Dendritic cell treated with granulocyte-macrophage colony-stimulating factor and Interleukin-4, amounts not matched to agents 40 ng/mL and 50 ng/mL, for 4 days (primary cell): Measurements from ENCODE around the gene ARHGEF7.
A peak's percentile ranks its signal among the peaks of the same experiment; 100 is the strongest.

Experiments
- H3K27ac Mint-ChIP-seq: one replicate; pipeline ENCODE4 v1.8.0; 2022; ENCODE audit warnings: mild to moderate bottlenecking, mixed read lengths
- H3K27me3 Mint-ChIP-seq: one replicate; pipeline ENCODE4 v1.8.0; 2022; ENCODE audit warnings: mild to moderate bottlenecking, mixed read lengths
- H3K36me3 Mint-ChIP-seq: one replicate; pipeline ENCODE4 v1.8.0; 2022; ENCODE audit warnings: low read depth, mixed read lengths
- H3K4me1 Mint-ChIP-seq: one replicate; pipeline ENCODE4 v1.8.0; 2022; ENCODE audit warnings: low read depth, mixed read lengths
- H3K4me3 Mint-ChIP-seq: one replicate; pipeline ENCODE4 v1.8.0; 2022; ENCODE audit warnings: mild to moderate bottlenecking, moderate library complexity, mixed read lengths
- H3K9me3 Mint-ChIP-seq: one replicate; pipeline ENCODE4 v1.8.0; 2022; ENCODE audit warnings: mixed read lengths
- intact Hi-C: fragments of 100-400 bp; cut with micrococcal nuclease; formaldehyde crosslinking; loops from one replicate; pipeline ENCODE4 v1.15.0; 2022

The ARHGEF7 gene

DNA sequence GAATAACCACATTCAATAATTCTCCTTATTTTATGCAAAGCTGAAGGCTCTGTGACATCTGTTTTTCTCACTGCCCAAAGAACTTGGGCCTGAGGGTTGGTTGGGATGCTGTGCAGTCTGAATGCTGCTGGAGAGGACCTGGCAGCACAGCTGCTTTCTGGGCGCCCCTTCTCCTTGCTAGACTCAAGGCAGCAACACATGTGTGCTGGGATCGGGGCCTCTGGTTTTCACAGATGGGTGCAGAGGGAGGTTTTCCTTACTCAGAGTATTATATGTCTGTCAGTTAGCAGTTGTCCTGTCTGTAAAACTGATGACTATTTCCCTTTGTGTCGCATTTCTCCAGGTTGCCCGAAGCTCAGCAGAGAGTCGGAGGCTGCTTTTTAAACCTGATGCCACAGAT, 152.1 kb downstream of the ARHGEF7 start:
- intact Hi-C loops, result no loop called here
- H3K27me3 Mint-ChIP-seq, result no peaks in the 10 kb centered on the region
- H3K27ac Mint-ChIP-seq, result no peak overlapping the region
- H3K4me1 Mint-ChIP-seq, result no peaks in the 10 kb centered on the region
- no peaks in the 10 kb centered on the region for H3K9me3 Mint-ChIP-seq
- peaks cover 77% of the 10 kb centered on the region for H3K36me3 Mint-ChIP-seq
- no peak overlapping the region for H3K4me3 Mint-ChIP-seq

DNA sequence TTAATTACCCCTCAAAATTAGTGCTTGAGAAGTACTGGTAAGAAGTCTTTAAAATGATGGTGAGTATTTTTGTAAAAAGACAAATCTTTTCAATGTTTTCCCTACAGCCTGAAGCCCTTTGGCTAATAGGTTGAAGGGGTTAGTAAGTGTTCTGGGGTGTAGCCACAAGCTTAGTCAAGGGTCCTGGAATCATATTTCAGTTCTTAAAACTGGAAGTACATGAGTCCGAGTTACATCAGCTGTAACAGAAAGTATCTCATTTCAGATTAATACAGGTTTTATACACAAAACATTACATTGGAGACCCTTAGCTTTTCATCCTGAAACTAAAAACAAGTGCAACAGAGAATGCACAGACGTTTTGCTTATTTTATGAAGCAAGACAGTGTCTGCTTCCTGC, 152.7 kb downstream of the ARHGEF7 start:
- Mint-ChIP-seq H3K4me1 (no peaks in the 10 kb centered on the region), H3K36me3 (peaks cover 83% of the 10 kb centered on the region), H3K27me3 (no peaks in the 10 kb centered on the region), H3K9me3 (no peaks in the 10 kb centered on the region), H3K4me3 (no peak overlapping the region), H3K27ac (no peak overlapping the region)
- intact Hi-C loops, result no loop called here

DNA sequence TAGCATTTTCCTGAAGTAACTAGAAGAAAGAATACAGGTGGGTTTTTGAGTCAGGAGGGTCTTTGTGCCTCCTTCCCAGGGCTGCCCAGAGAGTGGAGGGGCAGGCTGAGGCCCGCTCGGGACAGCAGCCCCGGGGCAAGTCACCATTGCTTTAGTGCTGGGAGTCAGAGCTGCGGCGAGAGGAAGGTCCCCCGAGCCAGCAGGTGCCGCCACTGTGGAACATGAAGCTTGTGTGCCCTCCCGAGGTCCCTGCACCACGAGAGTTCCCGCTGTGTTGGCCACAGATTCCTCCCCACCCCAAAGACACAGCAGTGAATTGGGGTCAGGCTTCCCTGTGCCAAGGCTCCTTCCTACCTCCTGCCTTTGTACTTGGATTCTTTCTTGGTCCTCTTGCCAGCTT, 154.4 kb downstream of the ARHGEF7 start:
- Mint-ChIP-seq H3K27ac (no peak overlapping the region), H3K27me3 (no peaks in the 10 kb centered on the region), H3K4me3 (no peak overlapping the region)

DNA sequence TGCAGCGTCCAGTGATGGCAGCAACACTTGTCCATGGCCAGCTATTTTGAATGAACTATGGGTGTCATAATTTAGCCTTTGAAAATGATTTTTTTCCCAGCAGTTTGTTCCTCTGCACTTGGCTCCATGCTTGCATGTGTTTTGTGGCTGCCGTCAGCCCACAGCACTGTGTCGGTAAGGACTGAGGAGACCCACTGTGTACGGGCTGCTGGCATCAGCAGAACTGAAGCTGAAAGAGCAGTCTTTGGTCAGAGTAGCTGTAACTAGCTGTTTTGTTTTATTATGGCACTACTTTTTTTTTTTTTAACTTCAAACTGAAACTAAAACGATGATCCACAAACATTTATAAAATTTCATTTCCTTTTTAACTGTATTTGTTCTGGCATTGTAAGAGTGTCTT, 155.0 kb downstream of the ARHGEF7 start:
- Mint-ChIP-seq H3K4me1 (no peaks in the 10 kb centered on the region), H3K27ac (no peak overlapping the region), H3K4me3 (no peak overlapping the region), H3K9me3 (no peaks in the 10 kb centered on the region), H3K27me3 (no peaks in the 10 kb centered on the region), H3K36me3 (peaks cover 97% of the 10 kb centered on the region)
- intact Hi-C loops, result no loop called here

More for the DNA sequence above, 154.4 kb downstream of the ARHGEF7 start:
- Mint-ChIP-seq H3K4me1 (no peaks in the 10 kb centered on the region), H3K9me3 (no peaks in the 10 kb centered on the region), H3K36me3 (peaks cover 97% of the 10 kb centered on the region)
- intact Hi-C loops, result no loop called here

DNA sequence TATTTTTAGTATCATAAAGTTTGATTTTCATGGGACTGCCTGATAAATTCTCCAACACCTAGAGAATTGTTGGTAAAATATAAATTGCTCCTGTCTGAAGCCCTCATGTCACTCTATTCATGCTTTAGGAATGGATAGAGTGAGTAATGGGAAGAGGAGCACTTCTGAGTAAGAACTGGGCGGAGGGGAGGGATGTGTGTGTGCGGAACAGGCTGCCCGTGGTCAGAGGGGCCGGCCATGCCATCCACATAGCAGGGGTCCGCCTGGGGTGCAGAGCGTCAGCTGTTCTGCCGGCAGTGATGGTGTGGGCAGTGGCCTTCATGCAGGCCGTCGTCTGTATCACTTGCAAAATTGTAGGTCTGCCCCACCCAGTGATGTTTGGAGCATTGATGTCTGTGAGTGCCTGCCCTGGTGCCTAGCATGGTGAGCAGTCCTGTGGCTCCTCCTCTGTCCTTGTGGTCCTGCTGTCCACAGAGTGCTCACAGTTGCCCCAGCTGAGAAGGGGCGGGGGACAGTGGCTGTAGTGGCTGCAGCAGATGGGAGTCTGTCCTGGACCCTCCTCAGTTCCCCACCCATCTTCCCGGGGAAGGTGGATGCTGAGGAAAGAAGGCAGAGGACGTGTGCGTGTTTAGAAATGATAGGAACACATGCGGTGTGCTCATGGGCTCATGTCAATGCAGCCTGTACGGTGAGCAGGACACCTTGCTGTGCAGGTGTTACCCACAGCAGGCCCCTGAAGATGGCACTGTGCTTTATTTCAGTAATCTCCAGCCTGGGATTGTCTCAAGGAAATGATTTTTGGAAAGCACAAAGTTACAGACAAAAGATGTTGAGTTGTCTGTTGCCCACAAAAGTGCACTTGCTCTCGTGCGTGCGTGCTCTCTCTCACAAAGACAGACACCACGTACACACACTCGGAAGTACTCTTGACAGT, 155.9 kb downstream of the ARHGEF7 start:
- no peaks in the 10 kb centered on the region for H3K9me3 Mint-ChIP-seq
- intact Hi-C loops, result no loop called here
- no peaks in the 10 kb centered on the region for H3K4me1 Mint-ChIP-seq
- H3K36me3 Mint-ChIP-seq, result peaks cover 97% of the 10 kb centered on the region
- no peak overlapping the region for H3K27ac Mint-ChIP-seq
- H3K27me3 Mint-ChIP-seq, result no peaks in the 10 kb centered on the region
- H3K4me3 Mint-ChIP-seq, result no peak overlapping the region

DNA sequence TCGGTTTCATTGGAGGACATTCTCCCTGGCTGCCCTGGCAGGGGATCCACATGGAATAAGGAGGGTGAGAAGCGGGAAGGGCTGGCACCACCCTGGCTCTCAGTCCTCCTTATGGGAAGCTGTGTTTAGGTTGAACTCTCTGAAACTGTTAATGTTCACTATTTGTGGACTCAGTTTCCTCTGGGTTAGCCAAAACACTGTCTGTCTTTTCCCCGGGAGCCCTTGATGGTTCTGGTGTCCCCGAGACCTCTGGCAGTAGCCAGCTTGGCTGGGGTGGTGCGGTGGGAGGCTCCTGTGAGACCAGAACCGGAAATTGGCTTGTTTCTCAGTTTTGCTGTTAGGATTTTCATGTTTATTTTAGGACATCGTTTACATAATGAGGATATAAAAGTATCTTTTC, 157.0 kb downstream of the ARHGEF7 start:
- intact Hi-C loops, result no loop called here
- H3K27me3 Mint-ChIP-seq, result no peaks in the 10 kb centered on the region
- H3K4me3 Mint-ChIP-seq, result no peak overlapping the region
- H3K4me1 Mint-ChIP-seq, result no peaks in the 10 kb centered on the region
- no peak overlapping the region for H3K27ac Mint-ChIP-seq
- no peaks in the 10 kb centered on the region for H3K9me3 Mint-ChIP-seq
- H3K36me3 Mint-ChIP-seq, result peaks cover 97% of the 10 kb centered on the region

DNA sequence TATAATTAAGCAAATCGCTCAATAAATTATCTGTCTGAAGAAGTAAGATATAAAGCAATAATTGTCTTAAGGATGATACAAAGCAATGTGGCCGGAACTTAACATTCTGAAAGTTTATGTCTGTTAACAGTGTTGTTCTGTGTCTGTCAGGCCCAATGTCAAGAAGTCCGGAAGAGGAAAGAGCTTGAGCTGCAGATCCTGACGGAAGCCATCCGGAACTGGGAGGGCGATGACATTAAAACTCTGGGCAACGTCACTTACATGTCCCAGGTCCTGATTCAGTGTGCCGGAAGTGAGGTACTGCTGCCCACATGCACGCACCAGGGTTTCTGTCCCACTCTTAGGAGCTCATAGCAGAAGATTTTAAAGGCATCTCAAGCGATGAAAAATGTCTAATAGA, 160.3 kb downstream of the ARHGEF7 start:
- H3K4me1 Mint-ChIP-seq, result no peaks in the 10 kb centered on the region
- no peak overlapping the region for H3K27ac Mint-ChIP-seq
- H3K4me3 Mint-ChIP-seq, result no peak overlapping the region
- no peaks in the 10 kb centered on the region for H3K27me3 Mint-ChIP-seq
- intact Hi-C loops, result no loop called here
- H3K9me3 Mint-ChIP-seq, result no peaks in the 10 kb centered on the region
- H3K36me3 Mint-ChIP-seq, result peaks cover 100% of the 10 kb centered on the region

DNA sequence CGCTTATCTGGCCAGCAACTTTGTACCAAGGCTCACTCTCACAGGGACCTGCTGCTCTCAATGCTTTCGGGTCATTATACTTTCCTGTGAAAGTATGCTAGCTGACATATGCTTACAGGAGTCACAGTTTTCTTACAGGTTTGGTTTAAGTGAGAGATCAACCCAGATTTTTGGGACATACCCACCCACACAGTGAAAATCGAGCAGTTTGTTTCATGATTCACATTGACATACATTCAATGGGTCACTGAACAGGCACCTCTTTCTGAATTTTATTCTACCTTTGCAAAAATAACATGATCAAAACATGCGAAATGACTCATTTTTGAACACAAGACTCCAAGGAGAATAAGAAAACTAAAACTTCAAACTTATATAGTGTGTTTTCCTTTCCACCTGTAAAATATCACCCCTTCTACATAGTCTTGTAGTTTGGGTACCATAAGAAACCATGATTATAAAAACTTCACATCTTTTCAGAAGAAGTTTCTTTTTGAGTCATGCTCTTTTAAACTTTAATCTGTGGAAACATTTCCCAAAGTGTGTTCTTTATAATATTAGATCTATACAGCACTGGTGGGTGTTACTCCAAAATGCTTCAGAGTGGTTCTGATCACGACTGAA, 161.0 kb downstream of the ARHGEF7 start:
- Mint-ChIP-seq H3K36me3 (peaks cover 100% of the 10 kb centered on the region), H3K9me3 (no peaks in the 10 kb centered on the region), H3K4me1 (peaks cover under 1% of the 10 kb centered on the region), H3K27me3 (no peaks in the 10 kb centered on the region), H3K4me3 (no peak overlapping the region), H3K27ac (no peak overlapping the region)
- intact Hi-C loops, result no loop called here

DNA sequence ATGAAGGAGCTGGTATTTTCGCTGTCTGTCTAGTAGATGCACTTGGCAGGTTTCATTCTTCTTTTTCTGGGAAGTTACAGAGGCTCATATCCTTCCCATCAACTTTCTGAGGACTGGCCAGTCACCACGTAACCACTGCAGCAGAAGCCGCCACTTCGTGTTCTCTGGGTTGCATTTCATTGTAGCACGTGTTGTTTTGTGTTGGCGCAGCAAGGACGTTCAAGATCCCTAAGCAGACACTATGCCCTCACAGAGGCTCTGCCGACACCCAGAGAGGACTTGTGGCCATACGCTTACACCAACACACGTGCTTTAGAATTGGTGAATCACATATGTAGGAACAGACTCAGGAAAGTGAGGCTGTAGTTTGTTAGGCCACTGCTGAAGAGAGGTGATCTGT, 163.1 kb downstream of the ARHGEF7 start:
- no peaks in the 10 kb centered on the region for H3K9me3 Mint-ChIP-seq
- intact Hi-C loops, result no loop called here

DNA sequence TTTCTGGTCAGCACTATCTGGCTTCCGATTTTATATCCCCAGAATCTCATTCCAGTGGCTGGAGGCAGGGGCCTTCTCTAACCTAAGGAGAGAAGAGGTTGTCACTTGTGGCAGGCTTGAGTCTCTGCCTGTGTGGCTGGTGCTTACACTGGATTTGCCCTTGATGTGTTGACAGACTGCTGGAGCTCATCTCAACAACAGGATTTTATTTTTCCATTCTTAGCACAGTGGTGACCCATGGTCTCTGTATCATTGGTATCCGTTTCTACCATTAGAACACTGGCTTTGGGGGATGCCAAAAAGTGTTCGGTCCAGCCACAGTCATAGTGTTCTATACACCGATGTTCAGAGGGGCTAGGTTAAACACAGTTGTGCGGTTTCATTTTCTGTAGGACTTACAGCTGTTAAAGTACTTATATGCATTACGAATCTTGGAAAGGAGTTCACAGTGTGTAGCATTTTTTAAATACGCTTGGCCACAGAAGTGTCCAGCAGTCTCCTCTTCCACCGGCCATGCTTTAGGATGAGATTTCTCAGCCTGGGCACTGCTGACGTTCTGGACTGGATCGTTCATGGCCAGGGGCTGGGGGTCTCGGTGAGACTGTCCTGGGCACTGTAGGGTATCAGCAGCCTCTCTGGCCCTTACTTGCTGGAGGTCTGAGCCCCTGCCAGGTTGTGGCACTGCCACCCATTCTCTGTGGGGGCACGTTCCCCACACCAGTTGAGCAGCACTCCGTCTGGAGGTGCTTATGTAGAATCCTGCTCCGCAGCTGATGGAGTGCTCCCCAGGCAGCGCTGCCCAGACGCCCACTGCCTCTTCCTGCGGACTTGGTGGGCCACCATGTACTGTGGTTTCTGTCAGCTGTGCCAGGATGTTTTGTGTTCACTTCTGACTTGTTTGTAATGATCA, 163.9 kb downstream of the ARHGEF7 start:
- H3K27me3 Mint-ChIP-seq, result no peaks in the 10 kb centered on the region
- H3K4me3 Mint-ChIP-seq, result no peak overlapping the region
- H3K36me3 Mint-ChIP-seq, result peaks cover 94% of the 10 kb centered on the region
- no peak overlapping the region for H3K27ac Mint-ChIP-seq
- intact Hi-C loops, result no loop called here
- H3K9me3 Mint-ChIP-seq, result no peaks in the 10 kb centered on the region
- peaks cover 18% of the 10 kb centered on the region for H3K4me1 Mint-ChIP-seq

More for the DNA sequence above, 163.1 kb downstream of the ARHGEF7 start:
- peaks cover 17% of the 10 kb centered on the region for H3K4me1 Mint-ChIP-seq
- H3K27ac Mint-ChIP-seq, result no peak overlapping the region
- H3K27me3 Mint-ChIP-seq, result no peaks in the 10 kb centered on the region
- H3K4me3 Mint-ChIP-seq, result no peak overlapping the region
- peaks cover 94% of the 10 kb centered on the region for H3K36me3 Mint-ChIP-seq

DNA sequence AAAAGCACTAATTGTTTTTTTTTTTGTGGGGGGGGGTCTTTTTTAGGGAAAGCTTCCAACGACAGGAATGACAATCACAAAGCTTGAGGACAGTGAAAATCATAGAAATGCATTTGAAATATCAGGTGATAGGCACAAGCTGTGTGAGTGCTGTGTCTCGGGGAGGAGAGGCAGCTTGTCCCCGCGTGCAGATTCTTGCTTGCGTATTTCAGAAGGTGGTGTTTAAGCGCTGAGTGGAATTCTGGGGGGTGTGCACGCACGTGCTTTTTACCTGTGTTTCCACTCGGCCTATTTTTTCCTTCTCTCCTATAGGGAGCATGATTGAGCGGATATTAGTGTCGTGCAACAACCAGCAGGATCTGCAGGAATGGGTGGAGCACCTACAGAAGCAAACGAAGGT, 165.1 kb downstream of the ARHGEF7 start:
- Mint-ChIP-seq H3K4me3 (no peak overlapping the region), H3K9me3 (no peaks in the 10 kb centered on the region), H3K27me3 (no peaks in the 10 kb centered on the region), H3K27ac (no peak overlapping the region), H3K36me3 (peaks cover 94% of the 10 kb centered on the region), H3K4me1 (peaks cover 18% of the 10 kb centered on the region)
- intact Hi-C loops, result no loop called here

DNA sequence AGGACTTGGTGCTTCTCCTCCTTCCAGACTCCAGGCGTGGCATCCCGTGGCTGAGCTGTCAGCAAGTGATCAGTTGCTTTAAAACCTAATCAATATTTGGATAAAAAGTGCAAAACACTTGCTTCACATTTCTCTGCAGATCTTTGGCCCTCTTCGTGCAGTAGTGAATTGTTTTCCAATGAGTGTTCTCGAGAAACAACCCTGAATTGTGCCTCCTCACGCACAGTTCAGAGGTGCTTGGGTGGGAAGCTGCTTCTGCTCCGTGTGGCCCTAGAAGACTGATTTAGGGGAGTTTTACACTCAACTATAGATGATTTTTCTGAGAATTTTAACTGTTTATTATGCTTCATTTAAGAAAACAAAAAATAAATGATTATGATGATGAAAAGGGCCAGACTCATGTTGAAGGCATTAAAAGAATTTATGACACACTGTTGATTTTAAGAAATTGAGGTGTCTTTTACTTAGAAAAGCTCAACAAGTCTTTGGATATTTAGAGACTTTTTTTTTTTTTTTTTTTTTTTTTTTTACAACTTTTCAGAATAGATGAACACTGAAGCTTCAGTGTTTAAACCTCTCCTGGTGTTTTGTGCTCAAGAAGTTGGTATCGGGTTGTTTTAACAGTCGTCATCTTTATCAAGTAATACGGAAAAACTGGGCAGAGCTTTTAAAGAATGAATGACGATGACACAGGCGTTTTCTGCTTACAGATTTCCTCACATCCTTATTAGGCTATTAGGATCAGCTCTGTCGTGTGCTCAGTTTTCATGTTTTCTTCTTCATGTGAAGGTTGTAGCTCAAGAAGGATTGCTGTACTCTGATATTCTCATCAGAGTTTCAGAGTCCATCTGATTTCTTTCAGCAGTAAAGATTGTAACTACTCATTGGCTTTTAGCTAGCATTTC, 165.8 kb downstream of the ARHGEF7 start:
- Mint-ChIP-seq H3K27me3 (no peaks in the 10 kb centered on the region), H3K4me3 (no peak overlapping the region), H3K36me3 (peaks cover 94% of the 10 kb centered on the region), H3K27ac (peak overlapping the region; percentile 41), H3K9me3 (no peaks in the 10 kb centered on the region), H3K4me1 (peaks cover 19% of the 10 kb centered on the region)
- intact Hi-C loops, result no loop called here

DNA sequence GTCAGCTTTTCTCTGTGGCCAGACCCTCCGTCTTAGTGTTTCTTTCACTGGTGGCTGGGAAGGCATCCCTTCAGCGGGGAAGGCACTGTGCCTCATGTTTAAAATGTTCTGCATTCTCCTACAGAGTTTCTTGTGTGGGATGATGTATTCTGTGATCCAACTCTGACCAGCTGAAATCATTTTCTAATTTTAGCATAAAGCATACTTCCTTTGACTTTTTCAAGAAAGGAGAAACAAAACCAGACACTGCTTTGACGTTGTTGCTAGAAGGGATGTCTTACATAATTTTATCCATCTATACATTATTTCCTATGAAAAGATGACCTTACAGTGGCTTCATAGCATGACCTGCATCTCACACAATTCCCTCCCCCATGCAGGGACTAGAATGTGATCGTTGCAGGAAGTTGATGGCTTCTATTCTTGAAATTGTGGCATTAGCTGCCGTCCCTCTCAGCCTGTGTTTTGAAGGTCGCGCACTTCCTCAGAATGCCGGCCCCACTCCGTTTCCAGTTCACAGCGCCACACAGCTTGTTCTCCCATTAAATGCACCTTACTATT, 166.7 kb downstream of the ARHGEF7 start:
- Mint-ChIP-seq H3K27ac (peak overlapping the region; percentile 41), H3K4me1 (peaks cover 28% of the 10 kb centered on the region), H3K27me3 (no peaks in the 10 kb centered on the region), H3K36me3 (peaks cover 94% of the 10 kb centered on the region), H3K4me3 (no peak overlapping the region), H3K9me3 (no peaks in the 10 kb centered on the region)
- intact Hi-C loops, result no loop called here
